Keratinocyte (primary cell): Measurements from ENCODE around the gene KIAA0825. TPM values are rescaled to one million over a fixed set of nuclear protein-coding genes. Genes with fewer than 3 reads are reported as not detected.

ENCODE experiments used
- DNase-seq: peaks from one replicate; pipeline ENCODE4 v3.0.0-alpha.2; 2011; ENCODE audit warnings: low read depth, missing footprints, low spot score
- FAIRE-seq: peaks from 2 replicates; lab custom pipeline; 2011; peaks lifted over from hg19 to GRCh38; lab: Jason Lieb, UNC
- H2AFZ ChIP-seq: 2 replicates; pipeline ENCODE4 v1.6.0; 2012; ENCODE audit warnings: low read length, control low read depth, inconsistent platforms; ENCODE audit not compliant: control insufficient read depth
- H3K27ac ChIP-seq: 2 replicates; pipeline ENCODE4 v1.5.1; 2011; ENCODE audit warnings: low read length; ENCODE audit not compliant: control insufficient read depth, insufficient read depth
- H3K27me3 ChIP-seq: 3 replicates; pipeline ENCODE4 v1.6.0; 2011; ENCODE audit warnings: low read length; ENCODE audit not compliant: control insufficient read depth, insufficient read depth; ENCODE audit errors: extremely low read depth
- H3K36me3 ChIP-seq, 2 experiments: 2 replicates in 1 of 2; 3 replicates in 1 of 2; pipeline ENCODE4 v1.5.1; 2011; ENCODE audit warnings: low read length in 2 of 2, mild to moderate bottlenecking in 1 of 2; ENCODE audit not compliant: control insufficient read depth in 2 of 2, insufficient read depth in 2 of 2; ENCODE audit errors: extremely low read depth in 1 of 2
- H3K4me1 ChIP-seq: 3 replicates; pipeline ENCODE4 v1.5.1; 2011; ENCODE audit warnings: low read length; ENCODE audit not compliant: control insufficient read depth, insufficient read depth; ENCODE audit errors: extremely low read depth
- H3K4me2 ChIP-seq: 3 replicates; pipeline ENCODE4 v1.6.0; 2011; ENCODE audit warnings: low read depth, low read length; ENCODE audit not compliant: control insufficient read depth, insufficient read depth; ENCODE audit errors: extremely low read depth
- H3K4me3 ChIP-seq, 3 experiments: fragments of 200-600 bp in 1 of 3; sonication (generic) in 1 of 3; 2 replicates in 2 of 3; 3 replicates in 1 of 3; pipeline ENCODE4 v1.5.1; 2011 to 2016; ENCODE audit warnings: low read length in 3 of 3, mild to moderate bottlenecking in 3 of 3, control low read depth in 2 of 3, inconsistent platforms in 1 of 3, low read depth in 1 of 3, mixed read lengths in 1 of 3, mixed run types in 1 of 3, moderate library complexity in 1 of 3; ENCODE audit not compliant: control insufficient read depth in 2 of 3, insufficient read depth in 2 of 3; ENCODE audit errors: extremely low read depth in 1 of 3
- H3K79me2 ChIP-seq: 2 replicates; pipeline ENCODE4 v1.6.0; 2012; ENCODE audit warnings: low read length; ENCODE audit not compliant: control insufficient read depth, insufficient read depth
- H3K9ac ChIP-seq: 3 replicates; pipeline ENCODE4 v1.6.0; 2011; ENCODE audit warnings: low read length; ENCODE audit not compliant: control insufficient read depth, insufficient read depth; ENCODE audit errors: extremely low read depth
- H3K9me1 ChIP-seq: 3 replicates; pipeline ENCODE4 v1.6.0; 2011; ENCODE audit warnings: low read length; ENCODE audit not compliant: control insufficient read depth, insufficient read depth; ENCODE audit errors: extremely low read depth
- H3K9me3 ChIP-seq: 2 replicates; pipeline ENCODE4 v1.5.1; 2012; ENCODE audit warnings: low read depth, low read length; ENCODE audit not compliant: control insufficient read depth
- H4K20me1 ChIP-seq: 3 replicates; pipeline ENCODE4 v1.6.0; 2011; ENCODE audit warnings: low read length; ENCODE audit not compliant: control insufficient read depth, insufficient read depth; ENCODE audit errors: extremely low read depth
- EZH2 ChIP-seq: IDR thresholded peaks from one replicate; pipeline ENCODE4 v1.6.1; 2012; ENCODE audit warnings: inconsistent platforms, mild to moderate bottlenecking, low read length, moderate library complexity
- dilution Hi-C: fragments of 300-500 bp; cut with MboI; formaldehyde crosslinking; loops from one replicate; pipeline ENCODE4 v1.7.0; 2020; ENCODE audit warnings: low sequenced_read_pairs; ENCODE audit not compliant: extremely low pct_ligation_motif_present
- polyA plus RNA-seq, 5 experiments: library from polyadenylated mRNA; depleted of rRNA in 3 of 5; stranded (reverse) in 3 of 5; stranded (forward) in 1 of 5; unstranded in 1 of 5; fragments of >200 nt; gene quantifications; 1 replicate in 1 of 5; 2 replicates in 3 of 5; 3 replicates in 1 of 5; pipeline versions ENCODE4 v1.2.1 to v1.2.3, GENCODE V29; 2011 to 2012; ENCODE audit warnings: missing spikeins in 2 of 5, low read depth in 1 of 5, low replicate concordance in 1 of 5
- TF ChIP-seq, protein P1 (sequence below), 3 experiments: IDR thresholded peaks in 1 of 3; conservative IDR thresholded peaks in 1 of 3; optimal IDR thresholded peaks in 1 of 3; 2 replicates in 2 of 3; 3 replicates in 1 of 3; pipeline versions ENCODE3 to v1.5.1; 2011; ENCODE audit warnings: low read length in 3 of 3, mild to moderate bottlenecking in 3 of 3, moderate library complexity in 2 of 3, control low read depth in 1 of 3, inconsistent platforms in 1 of 3; ENCODE audit not compliant: insufficient read depth in 2 of 3; ENCODE audit errors: extremely low read depth in 1 of 3

Gene KIAA0825
- polyA plus RNA-seq, 1 donor (not counting 4 experiments of a cell fraction or from before 2014, with no cell fraction given): 1.2 TPM

DNA sequence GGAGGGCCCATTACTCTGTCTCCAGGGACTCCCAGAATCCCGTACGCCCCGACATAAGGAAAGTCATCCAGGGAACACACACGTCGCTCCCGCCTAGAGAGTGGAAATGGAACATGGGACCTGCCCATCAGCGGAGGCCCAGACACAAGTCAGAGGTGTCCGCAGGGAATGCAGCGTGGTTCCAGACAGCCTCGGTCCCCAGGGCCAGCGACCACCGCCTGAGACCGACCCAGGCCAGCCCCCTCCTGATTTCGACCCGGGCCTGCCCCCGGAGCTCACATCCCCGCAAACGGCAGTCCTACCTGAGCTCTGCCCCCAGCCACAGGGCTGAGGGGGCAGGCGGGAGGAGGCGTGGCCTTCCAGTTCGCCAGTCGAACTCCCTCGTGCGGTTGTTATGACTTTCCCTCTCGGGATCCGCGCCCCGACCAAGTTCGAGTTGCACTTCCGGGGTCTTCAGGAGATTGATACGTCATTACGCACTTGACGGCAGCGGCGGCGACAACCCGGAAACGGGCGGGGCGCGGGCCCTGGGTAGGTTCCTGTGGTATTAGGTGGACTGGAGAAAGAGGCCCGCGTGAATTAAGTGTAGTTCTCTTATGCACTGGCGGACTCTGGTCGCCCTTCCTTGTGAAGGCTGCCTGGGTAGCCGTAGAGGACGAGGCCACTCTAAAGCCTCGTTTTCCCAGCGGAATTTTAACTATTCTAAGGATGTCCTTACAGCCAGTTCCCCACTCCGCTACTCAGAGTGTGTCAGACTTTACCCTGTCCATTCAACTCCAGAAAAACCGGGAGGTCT is 507.0 kb downstream of the KIAA0825 start:
- Histone ChIP-seq H3K79me2 (peaks cover 17% of the 10 kb centered on the region), H3K4me2 (peak overlapping the region; percentile 94), H3K9me1 (no peaks in the 10 kb centered on the region), H3K4me3 (peak overlapping the region; percentile 80 to 92 (median 88)), H4K20me1 (no peaks in the 10 kb centered on the region), H3K4me1 (peaks cover 6% of the 10 kb centered on the region), H3K9ac (peak overlapping the region; percentile 91), H3K27ac (peak overlapping the region; percentile 82), H3K27me3 (no peaks in the 10 kb centered on the region), H3K36me3 (no peaks in the 10 kb centered on the region), H2AFZ (peak overlapping the region; percentile 98), H3K9me3 (no peaks in the 10 kb centered on the region)
- FAIRE-seq: peak; percentile 79
- TF ChIP-seq, protein P1, sequence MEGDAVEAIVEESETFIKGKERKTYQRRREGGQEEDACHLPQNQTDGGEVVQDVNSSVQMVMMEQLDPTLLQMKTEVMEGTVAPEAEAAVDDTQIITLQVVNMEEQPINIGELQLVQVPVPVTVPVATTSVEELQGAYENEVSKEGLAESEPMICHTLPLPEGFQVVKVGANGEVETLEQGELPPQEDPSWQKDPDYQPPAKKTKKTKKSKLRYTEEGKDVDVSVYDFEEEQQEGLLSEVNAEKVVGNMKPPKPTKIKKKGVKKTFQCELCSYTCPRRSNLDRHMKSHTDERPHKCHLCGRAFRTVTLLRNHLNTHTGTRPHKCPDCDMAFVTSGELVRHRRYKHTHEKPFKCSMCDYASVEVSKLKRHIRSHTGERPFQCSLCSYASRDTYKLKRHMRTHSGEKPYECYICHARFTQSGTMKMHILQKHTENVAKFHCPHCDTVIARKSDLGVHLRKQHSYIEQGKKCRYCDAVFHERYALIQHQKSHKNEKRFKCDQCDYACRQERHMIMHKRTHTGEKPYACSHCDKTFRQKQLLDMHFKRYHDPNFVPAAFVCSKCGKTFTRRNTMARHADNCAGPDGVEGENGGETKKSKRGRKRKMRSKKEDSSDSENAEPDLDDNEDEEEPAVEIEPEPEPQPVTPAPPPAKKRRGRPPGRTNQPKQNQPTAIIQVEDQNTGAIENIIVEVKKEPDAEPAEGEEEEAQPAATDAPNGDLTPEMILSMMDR (optimal IDR thresholded peaks at IDR 0.05 in 1 of 3, IDR thresholded peaks at IDR 0.05 in 1 of 3, conservative IDR thresholded peaks at IDR 0.05 in 1 of 3; ENCODE audit: extremely low read depth in 1 of 3, insufficient read depth in 2 of 3, low read length in 3 of 3): peak in 2 of 3 experiments; percentile 12 to 23
- no peak for TF ChIP-seq EZH2
- DNase-seq: peak; percentile 56
- dilution Hi-C loops: no loop called here

DNA sequence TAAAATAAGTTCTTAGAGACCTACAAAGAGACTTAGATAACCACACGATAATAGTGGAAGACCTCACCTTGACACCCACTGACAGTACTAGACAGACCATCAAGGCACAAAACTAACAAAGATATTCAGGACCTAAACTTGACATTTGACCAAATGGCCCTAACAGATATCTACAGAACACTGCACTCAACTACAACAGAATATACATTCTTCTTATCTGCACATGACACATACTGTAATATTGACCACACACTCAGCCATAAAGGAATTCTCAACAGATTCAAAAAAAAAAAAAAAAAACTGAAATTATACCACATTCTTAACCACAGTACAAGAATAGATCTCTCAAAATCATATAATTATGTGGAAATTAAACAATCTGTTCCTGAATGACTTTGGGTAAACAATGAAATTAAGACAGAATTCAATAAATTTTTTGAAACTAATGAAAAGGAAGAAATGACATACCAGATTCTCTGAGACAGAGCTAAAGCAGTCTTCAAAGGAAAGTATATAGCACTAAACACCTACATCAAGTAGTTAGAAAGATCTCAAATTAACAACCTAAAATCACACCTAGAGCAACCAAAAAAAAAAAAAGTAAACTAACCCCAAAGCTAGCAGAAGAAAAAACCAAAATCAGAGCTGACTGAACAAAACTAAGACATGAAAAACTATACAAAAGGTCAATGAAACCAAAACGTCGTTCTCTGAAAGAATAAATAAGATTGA is 514.7 kb downstream of the KIAA0825 start:
- Histone ChIP-seq H3K36me3 (no peaks in the 10 kb centered on the region), H3K79me2 (peaks cover 21% of the 10 kb centered on the region), H3K9ac (no peak overlapping the region), H4K20me1 (no peaks in the 10 kb centered on the region), H3K4me2 (no peak overlapping the region), H2AFZ (no peak overlapping the region), H3K4me1 (no peaks in the 10 kb centered on the region), H3K9me3 (no peaks in the 10 kb centered on the region), H3K27me3 (no peaks in the 10 kb centered on the region), H3K9me1 (no peaks in the 10 kb centered on the region), H3K4me3 (no peak overlapping the region), H3K27ac (no peak overlapping the region)
- no peak for DNase-seq
- dilution Hi-C loops: no loop called here
- TF ChIP-seq, protein P1 (optimal IDR thresholded peaks at IDR 0.05 in 1 of 3, IDR thresholded peaks at IDR 0.05 in 1 of 3, conservative IDR thresholded peaks at IDR 0.05 in 1 of 3; ENCODE audit: extremely low read depth in 1 of 3, insufficient read depth in 2 of 3, low read length in 3 of 3): no peak
- TF ChIP-seq EZH2: no peak
- no peak for FAIRE-seq

Other genes with a start within 250 kb of the KIAA0825 start
- 2.9 to 7.0 TPM (median 3.5 TPM) in 3 replicates for gene SLF1, start 65 bp upstream of the KIAA0825 start, polyA plus RNA-seq